22Rv1 (cell line): ENCODE measurements around the gene TAB2.

Source experiments
- CTCF ChIP-seq: fragments of 450-650 bp; IDR thresholded peaks from 2 replicates; pipeline ENCODE4 v1.5.1; 2017; ENCODE audit warnings: mild to moderate bottlenecking
- ZFX ChIP-seq: fragments of 450-650 bp; IDR thresholded peaks from 2 replicates; pipeline ENCODE4 v1.6.1; 2017; ENCODE audit warnings: antibody characterized with exemption, borderline replicate concordance

GRCh38 chr6:149333266-149333620 lies 15.7 kb downstream of the TAB2 start:
- TF ChIP-seq CTCF (no peak), ZFX (no peak)
